HG03139 (cell line): ENCODE measurements around the gene KIF18A.
"Not testable (repeated sequence)": the region's sequence is repeated elsewhere in the genome, so short reads cannot be mapped to it uniquely, and the experiment has no call there.

Experiments used
- ATAC-seq: cut with Tn5 transposase; IDR thresholded peaks from one replicate; pipeline ENCODE4 v1.9.1; 2021; ENCODE audit not compliant: unreplicated experiment

The KIF18A gene

GRCh38 chr11:28107750-28108618, at the start of gene KIF18A, which contains the start of gene METTL15:
Gene KIF18A (minus strand): TSS chr11:28108156. CDS start chr11:28097947, 10,209 bp downstream.
Gene METTL15 (plus strand): TSS chr11:28108388. CDS start chr11:28113335, 4,947 bp downstream.
- ATAC-seq: peak; percentile 92

GRCh38 chr11:28153586-28153985, 45.6 kb upstream of the KIF18A start:
- no peak for ATAC-seq

- no peak for ATAC-seq
Measured at GRCh38 chr11:28152743-28153142, 44.8 kb upstream of the KIF18A start.

GRCh38 chr11:28146123-28146751, 38.3 kb upstream of the KIF18A start:
- ATAC-seq: no peak

GRCh38 chr11:28144808-28145207, 36.9 kb upstream of the KIF18A start:
- ATAC-seq: no peak

- no peak for ATAC-seq
Measured at GRCh38 chr11:28142724-28143123, 34.8 kb upstream of the KIF18A start.

- ATAC-seq: no peak
Measured at GRCh38 chr11:28140689-28141455, 32.9 kb upstream of the KIF18A start.

- ATAC-seq: no peak
Measured at GRCh38 chr11:28139841-28140415, 32.0 kb upstream of the KIF18A start.

GRCh38 chr11:28137832-28138231, 29.9 kb upstream of the KIF18A start:
- no peak for ATAC-seq

- ATAC-seq: no peak
Measured at GRCh38 chr11:28137366-28137765, 29.4 kb upstream of the KIF18A start.

GRCh38 chr11:28136157-28136556, 28.2 kb upstream of the KIF18A start:
- ATAC-seq: not testable (repeated sequence)

GRCh38 chr11:28133146-28133545, 25.2 kb upstream of the KIF18A start:
- no peak for ATAC-seq

GRCh38 chr11:28132548-28132947, 24.6 kb upstream of the KIF18A start:
- no peak for ATAC-seq

GRCh38 chr11:28123151-28123581, 15.2 kb upstream of the KIF18A start:
- ATAC-seq: no peak

- no peak for ATAC-seq
Measured at GRCh38 chr11:28117712-28118111, 9.8 kb upstream of the KIF18A start.

- ATAC-seq: no peak
Measured at GRCh38 chr11:28114731-28115130, 6.8 kb upstream of the KIF18A start.

GRCh38 chr11:28114116-28114515, 6.2 kb upstream of the KIF18A start:
- no peak for ATAC-seq

GRCh38 chr11:28110821-28111200, 2.9 kb upstream of the KIF18A start:
- ATAC-seq: no peak

GRCh38 chr11:28110108-28110820, 2.3 kb upstream of the KIF18A start:
- peak; percentile 38 for ATAC-seq

- no peak for ATAC-seq
Measured at GRCh38 chr11:28108958-28109357, 1.0 kb upstream of the KIF18A start.
